ENCODE data around the gene BICRA.

GRCh38 chr19:47752440-47753211 lies 143.7 kb downstream of the BICRA start:
- TF ChIP-seq CTCF (conservative IDR thresholded peaks at IDR 0.05) (no peak), EZH2 (IDR thresholded peaks at IDR 0.05; ENCODE audit: low read depth) (no peak)
